HG03520 (cell line): ENCODE measurements around the gene PLEKHJ1.

Experiments
- ATAC-seq: cut with Tn5 transposase; IDR thresholded peaks from one replicate; pipeline ENCODE4 v1.9.1; 2021; ENCODE audit warnings: mild to moderate bottlenecking, moderate library complexity; ENCODE audit not compliant: unreplicated experiment

The PLEKHJ1 gene

DNA sequence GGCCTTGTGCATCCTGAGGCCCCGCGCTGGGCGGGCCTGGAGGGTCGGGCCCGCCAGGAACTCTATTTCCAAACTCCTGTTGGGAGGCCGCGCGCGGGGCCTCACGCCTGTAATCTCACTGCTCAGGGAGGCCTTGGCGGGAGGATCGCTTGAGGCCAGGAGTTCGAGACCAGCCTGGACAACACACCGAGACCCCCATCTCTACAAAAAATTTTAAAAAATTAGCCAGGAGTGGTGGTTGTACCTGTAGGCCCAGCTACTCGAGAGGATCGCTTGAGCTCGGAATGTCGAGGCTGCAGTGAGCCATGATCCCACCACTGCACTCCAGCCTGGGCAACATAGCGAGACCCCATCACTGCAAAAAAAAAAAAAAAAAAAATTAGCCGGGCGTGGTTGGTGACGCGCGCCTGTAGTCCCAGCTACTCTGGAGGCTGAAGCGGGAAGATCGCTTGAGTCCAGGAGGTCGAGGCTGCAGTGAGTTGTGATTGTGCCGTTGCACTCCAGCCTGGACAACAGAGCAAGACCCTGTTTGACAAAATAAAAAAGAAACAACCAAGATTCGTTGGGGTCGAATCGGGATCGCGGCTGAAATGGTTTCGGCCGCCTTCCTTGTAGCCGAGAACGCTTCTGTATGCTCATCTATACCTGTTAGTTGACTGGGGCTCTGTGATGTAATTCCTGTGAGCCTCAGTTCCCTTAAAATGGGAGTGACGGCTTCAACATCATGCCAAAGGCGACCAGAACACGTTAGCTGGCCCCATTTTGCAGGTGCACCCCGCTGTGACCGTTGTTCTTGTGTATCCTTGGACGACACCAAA is 1.1 kb upstream of the PLEKHJ1 start:
- no peak for ATAC-seq

DNA sequence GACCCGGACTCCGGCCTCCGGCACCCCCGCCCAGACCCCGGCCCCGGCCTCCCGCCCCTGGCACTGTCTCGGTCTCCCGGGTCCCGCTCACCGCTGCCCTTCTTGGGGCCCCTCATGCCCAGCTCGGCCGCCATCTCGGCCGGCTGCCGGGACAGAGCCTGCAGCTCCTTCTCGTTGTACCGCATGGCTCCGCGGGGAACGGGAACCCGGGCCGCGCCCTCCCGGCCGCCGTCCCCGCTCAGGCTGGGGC is 140 bp downstream of the PLEKHJ1 start:
- no peak for ATAC-seq

DNA sequence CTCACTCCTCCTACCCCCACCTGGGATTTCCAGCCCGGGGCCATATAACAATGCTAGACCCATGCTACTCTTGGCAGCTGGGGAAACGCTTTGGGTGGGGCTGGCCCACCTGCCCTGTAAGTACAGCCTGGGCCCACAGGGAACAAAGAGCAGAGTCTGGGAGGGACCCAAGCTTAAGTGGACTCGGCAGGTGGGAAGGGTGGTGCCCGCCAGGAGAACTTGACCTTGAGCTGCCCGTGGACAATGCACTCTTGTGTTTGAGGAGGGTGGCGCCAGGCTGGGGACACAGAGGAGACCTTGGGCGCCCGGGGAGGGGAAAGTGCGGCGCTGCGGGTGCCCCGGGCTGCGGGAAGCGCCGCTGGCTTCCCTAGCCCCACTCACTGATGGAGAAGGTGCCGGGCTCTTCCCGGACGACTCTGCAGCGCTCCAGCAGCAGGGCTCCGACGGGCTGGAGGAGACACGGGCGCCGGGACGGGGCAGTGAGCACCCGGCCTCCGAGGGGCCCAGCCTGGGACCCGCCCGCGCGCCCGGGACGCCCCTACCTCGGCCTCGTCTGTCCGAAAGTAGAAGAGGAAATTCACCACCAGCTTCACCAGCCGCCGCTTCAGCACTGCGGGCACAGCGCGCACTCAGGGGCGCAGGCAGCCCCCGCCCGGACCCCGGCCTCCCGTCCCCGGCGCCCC is 607 bp downstream of the PLEKHJ1 start:
- ATAC-seq: peak; percentile 5

DNA sequence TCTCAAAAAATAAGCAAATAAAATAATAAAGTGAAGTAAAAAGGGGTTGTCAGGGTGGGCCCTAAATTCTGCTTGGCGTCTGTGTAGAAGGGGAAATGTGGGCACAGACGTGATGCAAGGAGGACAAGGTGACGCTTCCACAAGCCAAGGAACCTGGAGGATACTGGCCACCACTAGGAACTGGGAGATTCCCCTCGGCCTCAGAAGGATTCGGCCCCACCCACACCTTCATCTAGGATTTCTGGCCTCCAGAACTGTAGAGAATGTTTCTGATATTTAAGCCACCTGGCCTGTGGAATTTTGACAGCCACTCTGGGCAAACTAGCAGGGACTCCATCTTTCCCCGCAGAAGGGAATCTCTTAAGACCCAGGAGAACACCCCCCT is 1.1 kb downstream of the PLEKHJ1 start:
- no peak for ATAC-seq

DNA sequence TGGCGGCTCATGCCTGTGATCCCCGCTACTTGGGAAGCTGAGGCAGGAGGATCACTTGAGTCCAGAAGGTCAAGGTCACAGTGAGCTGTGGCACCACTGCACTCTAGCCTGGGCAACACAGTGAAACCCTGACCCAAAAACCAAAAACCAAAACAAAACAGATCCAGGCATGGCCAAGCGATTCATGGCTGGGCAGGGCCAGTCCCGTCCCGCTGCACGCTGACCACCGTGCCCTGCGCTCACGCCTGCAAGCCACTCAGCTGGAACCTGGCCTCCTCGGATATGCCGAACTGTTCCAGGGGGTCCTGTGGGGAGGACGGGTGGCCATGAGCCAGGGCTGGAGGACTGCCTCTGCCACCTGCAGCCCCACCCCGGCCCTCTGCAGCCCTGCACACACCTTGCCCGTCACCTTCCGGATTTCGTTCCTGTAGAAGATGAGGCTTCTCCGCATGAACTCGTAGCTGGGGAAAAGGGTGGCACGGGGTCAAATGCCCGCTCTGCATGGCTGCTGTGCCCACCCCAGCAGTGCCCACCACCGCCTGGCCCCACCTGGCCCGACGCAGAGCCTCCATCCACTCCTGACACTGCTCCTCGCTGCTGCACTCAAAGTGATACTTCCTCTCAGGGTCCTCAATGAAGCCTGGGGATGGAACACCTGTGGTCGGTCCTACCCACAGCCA is 2.4 kb downstream of the PLEKHJ1 start:
- no peak for ATAC-seq

DNA sequence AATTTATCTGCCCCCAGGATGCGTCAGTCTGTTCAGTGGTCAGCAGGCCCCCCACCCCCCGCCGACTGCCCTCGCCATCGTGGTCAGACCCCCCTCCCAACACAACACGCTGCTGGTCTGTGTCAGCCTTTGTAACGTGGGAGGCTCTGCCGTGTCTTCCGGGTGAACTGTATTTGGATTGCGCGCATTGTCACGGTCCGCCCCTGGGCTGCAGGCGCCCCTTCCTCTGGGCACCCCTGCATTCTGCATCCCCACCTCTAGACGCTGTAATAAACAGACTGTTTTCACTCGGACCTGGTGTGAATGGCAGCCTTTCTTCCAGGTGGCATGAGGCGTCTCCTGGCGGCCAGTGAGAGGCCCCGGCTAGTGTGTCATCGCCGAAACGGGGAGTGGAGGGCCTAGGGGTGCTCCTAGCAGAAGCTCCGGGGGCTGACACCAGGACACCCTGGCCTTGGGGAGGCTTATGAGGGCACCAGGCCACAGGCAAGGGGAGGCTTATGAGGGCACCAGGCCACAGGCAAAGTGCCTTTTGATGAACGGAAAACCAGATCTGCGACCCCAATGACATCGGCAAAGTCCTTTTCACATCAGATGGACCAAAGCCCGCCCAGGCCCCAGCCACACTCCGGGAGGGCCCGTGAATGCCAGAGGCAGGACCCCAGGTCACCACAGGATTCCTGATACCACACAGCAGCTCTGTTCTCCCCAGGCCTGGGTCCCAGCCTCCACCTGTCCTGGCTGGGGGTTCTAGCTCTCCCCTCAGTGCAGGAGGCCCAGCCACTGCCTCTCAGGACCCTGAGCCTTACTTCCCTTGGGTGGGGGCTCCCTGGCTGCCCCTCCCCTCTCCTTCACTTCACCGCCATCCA is 3.6 kb downstream of the PLEKHJ1 start:
- ATAC-seq: no peak

DNA sequence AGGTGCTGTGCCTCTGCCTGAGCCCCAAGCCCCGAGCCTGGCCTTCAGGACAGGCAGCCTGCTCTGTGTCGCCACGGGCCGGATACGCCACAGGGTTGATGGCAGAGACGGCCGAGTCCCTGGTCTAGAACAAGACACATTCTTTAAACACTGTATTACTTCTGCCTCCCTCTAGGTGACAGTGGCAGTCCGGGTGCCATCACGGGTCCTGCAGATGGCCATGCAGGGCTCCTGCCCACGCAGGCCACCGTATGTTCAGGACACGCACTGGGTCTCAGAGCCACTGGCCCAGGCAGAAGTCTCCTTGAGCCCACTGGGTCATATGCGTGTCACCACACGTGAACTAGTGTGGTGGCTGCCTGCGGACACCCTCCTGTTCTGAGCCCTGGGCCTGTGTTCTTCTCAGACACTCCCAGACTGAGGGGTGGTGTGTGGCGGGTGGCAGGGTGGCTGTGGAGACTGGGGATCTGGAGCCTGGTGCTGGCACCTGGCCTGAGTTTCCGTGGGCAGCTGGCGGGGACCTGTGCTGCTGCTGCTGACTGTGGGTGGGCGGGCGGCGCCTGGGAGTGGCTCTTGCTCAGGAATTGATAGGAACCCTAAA is 4.4 kb downstream of the PLEKHJ1 start:
- ATAC-seq: no peak

DNA sequence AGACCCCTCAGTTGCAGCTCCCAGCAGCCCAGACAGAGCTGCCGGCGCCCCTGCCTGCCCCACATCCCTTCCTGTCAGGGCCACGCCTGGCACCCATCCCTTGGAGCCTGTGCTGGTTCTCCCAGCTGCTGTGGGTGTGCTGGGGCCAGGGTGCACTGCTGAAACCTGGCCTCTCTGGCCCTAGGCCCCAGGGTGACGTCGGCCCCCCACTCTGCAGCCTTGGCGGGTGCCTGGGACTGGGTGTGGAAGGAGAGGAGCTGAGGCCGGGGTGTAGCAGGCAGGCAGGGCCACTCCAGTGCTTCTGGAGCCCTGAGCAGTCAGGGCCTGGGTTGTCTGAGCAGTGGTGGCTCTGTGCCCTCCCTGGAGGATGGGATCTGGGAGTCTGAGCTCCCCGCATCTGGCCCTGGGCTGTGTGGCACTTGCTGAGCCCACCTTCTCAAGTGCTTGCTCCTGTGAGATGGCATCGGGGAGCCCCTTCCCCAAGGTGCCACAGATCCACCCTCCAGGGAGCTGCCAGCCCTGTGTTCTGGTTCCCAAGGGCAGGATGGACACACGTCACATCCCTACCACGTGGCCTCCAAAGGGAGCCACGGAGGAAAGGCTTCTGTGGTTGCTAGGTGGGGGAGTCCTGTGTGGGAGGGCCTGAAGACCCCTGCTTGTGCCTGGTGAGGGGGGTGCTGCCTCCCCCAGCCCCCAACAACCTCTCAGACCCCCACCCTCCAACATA is 5.2 kb downstream of the PLEKHJ1 start:
- ATAC-seq: no peak

DNA sequence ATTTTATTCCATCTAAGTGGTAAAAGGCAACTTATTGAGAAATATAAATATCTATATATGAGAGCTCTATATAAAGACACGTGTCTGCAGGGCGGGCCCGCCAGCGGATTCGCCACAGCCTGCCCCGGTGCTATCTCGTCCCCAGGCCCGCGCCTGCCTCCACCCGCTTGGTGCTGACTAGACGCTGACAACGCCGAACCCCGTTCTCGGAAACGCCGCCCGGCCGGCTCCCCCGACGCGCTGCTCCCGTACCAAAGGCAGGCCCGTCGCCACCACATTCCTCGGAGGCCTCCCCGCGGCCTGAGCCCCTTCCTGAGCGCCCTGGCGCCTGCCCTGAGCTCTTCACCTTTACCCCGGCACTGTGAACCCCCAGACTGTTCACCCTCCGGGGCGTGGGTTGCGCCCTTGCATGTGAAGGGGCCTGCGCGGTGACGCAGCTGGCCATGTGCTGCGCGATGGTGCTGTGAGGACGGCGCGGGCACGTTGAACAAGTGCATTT is 6.0 kb downstream of the PLEKHJ1 start:
- no peak for ATAC-seq

DNA sequence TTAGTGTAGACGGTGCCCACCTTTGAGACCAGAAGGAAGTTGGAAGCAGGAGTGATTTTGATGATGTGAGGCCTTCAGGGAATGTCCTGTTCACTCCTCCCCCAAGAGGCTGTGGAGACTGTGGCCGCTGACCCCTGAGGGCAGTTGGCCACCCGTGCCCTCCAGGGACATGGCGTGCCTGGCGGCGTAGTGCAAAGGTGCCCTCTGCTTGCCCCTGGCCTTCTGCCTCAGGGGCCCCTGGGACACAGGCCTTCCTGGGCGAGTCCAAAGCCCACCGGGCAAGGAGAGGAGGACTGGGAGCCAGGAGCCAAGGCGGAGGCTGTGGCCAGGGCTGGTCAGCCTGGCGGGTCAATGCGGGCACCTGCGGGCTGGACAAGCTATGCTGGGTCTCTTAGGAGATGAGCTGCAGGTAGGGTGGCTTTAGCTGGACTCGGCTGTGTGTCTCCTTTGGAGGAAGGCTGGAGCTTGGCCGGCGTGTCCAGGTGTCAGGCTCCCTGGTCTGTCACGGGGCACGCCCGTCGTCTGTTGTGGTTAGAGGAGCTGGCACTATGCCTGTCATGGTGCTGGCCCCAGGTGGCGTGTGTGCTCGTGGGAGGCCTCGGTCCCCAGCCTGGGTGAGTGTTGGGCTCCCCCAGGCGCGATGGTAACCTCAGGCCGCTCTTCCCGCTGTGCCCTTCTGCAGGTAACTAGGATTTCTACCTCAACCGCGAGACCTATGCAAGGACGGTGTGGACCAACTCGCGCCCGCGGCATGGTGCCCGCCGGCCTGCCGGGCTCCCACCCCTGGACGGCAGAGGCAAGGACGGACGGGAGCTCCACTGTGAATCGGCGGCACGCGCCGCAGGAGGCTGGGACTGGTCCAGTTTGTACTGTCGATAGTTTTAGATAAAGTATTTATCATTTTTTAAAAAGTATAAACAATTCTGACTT is 6.8 kb downstream of the PLEKHJ1 start:
- ATAC-seq: no peak

DNA sequence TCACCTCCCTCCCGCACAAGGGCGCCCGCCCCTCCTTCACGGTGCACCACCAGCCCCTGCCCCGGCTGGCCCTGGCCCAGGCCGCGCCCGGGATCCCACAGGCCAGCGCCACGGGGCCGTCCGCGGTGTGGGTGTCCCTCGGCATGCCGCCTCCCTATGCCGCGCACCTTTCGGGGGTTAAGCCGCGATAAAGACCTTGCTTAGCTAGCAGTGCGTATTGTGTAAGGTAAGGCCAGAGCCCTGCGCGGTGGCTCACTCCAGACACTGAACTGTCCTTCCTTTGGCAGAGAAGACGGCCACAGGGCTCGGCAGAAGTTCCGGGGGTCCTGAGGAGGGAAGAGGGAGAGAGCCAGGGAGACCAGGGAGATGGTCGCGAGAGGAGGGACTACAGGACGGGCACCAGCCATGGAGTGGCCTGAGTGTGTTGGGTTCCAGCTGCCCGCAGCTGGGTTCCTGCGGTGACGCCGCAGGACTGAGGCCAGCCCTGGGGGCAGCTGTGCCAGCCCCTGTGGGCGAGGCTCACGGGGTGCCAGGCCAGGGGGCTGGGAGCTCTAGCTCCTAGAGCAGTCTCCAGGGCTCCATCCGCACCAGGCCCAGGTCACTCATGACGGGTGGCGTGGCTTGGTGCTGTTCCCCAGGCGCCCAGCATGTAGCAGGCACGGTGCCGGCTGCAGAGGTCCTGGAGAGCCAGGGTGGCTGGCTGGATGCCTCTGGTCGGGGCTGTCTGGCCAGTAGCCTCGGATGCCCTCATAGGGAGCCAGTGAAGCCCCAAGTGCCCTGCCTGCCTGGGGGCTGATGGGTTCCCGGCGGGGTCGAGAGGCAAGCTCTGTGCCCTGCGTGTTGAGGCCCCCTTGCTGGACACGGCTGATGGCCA is 7.7 kb downstream of the PLEKHJ1 start:
- no peak for ATAC-seq

DNA sequence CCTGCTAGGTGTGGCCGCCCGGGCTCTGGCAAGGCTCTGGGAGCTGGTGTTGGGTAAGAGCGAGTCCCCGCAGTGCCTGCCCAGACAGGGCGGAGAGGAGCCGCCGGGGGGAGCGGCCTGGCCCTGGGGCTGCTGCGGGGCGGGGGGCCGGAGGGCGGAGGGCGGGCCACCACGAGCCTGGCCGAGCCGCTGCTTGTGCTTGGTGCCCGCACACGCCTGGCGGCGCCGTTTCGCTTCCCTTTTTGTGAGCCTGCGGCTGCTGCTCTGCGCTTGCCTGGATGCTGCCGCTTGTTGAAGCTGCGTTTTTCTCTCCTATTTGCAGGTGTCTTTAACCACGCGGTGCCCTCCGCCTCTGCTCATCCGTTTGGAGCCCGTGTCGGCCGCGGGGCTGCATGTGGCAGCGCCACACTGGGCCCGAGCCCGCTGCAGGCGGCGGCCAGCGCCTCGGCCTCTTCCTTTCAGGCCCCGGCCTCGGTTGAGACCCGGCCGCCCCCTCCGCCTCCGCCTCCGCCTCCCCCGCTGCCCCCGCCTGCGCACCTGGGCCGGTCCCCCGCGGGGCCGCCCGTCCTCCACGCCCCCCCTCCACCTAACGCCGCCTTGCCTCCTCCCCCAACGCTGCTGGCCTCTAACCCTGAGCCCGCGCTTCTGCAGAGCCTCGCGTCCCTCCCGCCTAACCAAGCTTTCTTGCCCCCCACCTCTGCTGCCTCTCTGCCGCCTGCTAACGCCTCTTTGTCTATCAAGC is 8.5 kb downstream of the PLEKHJ1 start:
- ATAC-seq: no peak

DNA sequence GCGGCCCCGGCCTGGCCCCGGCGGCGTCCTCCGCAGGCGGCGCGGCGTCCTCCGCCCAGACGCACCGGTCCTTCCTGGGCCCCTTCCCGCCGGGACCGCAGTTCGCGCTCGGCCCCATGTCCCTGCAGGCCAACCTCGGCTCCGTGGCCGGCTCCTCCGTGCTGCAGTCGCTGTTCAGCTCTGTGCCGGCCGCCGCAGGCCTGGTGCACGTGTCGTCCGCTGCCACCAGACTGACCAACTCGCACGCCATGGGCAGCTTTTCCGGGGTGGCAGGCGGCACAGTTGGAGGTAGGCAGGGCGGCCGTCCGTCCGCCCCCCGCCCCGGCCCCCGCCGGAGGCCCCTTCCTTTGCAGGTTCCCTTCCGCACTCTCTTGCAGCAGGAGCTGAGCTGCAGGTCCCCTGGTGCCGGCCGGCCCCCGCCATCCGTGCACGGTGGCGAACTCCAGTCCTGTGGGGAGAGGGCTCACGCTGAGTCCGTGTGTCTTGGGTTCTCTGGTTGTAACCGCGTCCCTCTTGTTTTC is 9.2 kb downstream of the PLEKHJ1 start:
- no peak for ATAC-seq

DNA sequence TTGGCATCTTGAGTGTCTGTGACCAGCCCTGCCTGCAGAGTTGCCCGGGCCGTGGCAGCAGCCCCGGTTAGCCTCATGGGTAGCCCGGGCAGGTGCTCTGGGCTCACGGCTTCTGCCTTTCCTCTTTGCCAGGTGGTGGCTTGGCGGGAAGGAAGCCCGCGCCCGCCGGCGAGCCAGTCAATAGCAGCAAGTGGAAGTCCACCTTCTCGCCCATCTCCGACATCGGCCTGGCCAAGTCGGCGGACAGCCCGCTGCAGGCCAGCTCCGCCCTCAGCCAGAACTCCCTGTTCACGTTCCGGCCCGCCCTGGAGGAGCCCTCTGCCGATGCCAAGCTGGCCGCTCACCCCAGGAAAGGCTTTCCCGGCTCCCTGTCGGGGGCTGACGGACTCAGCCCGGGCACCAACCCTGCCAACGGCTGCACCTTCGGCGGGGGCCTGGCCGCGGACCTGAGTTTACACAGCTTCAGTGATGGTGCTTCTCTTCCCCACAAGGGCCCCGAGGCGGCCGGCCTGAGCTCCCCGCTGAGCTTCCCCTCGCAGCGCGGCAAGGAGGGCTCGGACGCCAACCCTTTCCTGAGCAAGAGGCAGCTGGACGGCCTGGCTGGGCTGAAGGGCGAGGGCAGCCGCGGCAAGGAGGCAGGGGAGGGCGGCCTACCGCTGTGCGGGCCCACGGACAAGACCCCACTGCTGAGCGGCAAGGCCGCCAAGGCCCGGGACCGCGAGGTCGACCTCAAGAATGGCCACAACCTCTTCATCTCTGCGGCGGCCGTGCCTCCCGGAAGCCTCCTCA is 9.9 kb downstream of the PLEKHJ1 start:
- no peak for ATAC-seq

DNA sequence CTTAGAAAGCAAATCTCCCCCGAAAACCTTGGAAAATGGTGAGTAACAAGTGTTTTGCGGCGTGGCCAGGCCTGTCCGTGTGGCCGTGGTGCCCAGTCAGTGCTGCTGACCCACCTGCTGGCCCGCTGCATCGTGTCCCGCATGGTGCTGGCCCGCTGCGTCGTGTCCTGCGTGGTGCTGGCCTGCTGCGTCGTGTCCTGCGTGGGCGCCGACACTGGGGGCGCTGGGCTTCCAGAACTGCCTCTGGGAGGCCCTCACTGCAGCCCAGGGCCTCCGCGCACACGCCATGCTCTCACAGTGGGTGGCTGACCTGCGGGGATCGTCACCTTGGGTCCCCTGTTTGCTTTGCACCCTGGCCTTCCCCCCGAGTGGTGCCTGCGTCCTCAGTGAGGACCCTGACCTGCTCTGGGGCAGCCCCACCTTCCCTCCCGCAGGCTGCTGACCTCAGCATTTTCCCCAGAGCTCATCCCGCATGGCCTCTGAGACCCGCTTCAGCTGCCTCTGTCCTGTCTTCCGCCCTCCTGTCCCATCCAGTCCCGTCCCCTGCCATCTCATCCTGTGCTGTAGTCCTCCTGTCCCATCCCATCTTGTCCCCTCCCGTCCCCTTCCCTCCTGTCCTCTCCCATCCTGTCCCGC is 10.6 kb downstream of the PLEKHJ1 start:
- ATAC-seq: no peak
